COLO668 (cell line): Measurements from ENCODE around the gene CDYL2.
A peak's percentile ranks its signal among the peaks of the same experiment; 100 is the strongest.
"Not testable (repeated sequence)": the region's sequence is repeated elsewhere in the genome, so short reads cannot be mapped to it uniquely, and the experiment has no call there.

Experiments used
- DNase-seq: peaks from one replicate; lab custom pipeline; 2025; ENCODE audit not compliant: unreplicated experiment; lab: John Stamatoyannopoulos, UW

CDYL2 gene

GRCh38 chr16:80812593-80812992 is 8.2 kb upstream of the CDYL2 start:
- DNase-seq = no peak

GRCh38 chr16:80809366-80809765 is 5.0 kb upstream of the CDYL2 start:
- DNase-seq = no peak

GRCh38 chr16:80807906-80808305 is 3.5 kb upstream of the CDYL2 start:
- no peak for DNase-seq

GRCh38 chr16:80806927-80807340 is 2.5 kb upstream of the CDYL2 start:
- DNase-seq = no peak

GRCh38 chr16:80806289-80806688 is 1.9 kb upstream of the CDYL2 start:
- no peak for DNase-seq

- DNase-seq = peak; percentile 75
Measured at GRCh38 chr16:80804056-80804525, 307 bp downstream of the CDYL2 start.

GRCh38 chr16:80803339-80804055 is 901 bp downstream of the CDYL2 start:
- peak; percentile 70 for DNase-seq

- DNase-seq = no peak
Measured at GRCh38 chr16:80802902-80803301, 1.5 kb downstream of the CDYL2 start.

GRCh38 chr16:80802138-80802537 is 2.3 kb downstream of the CDYL2 start:
- no peak for DNase-seq

- DNase-seq = no peak
Measured at GRCh38 chr16:80794071-80794470, 10.3 kb downstream of the CDYL2 start.

- DNase-seq = no peak
Measured at GRCh38 chr16:80792031-80792430, 12.4 kb downstream of the CDYL2 start.

GRCh38 chr16:80791411-80791810 is 13.0 kb downstream of the CDYL2 start:
- no peak for DNase-seq

- DNase-seq = no peak
Measured at GRCh38 chr16:80790751-80791150, 13.6 kb downstream of the CDYL2 start.

GRCh38 chr16:80788027-80788426 is 16.4 kb downstream of the CDYL2 start:
- no peak for DNase-seq

- DNase-seq = not testable (repeated sequence)
Measured at GRCh38 chr16:80786561-80786960, 17.8 kb downstream of the CDYL2 start.

- no peak for DNase-seq
Measured at GRCh38 chr16:80784951-80785350, 19.4 kb downstream of the CDYL2 start.

GRCh38 chr16:80778703-80779102 is 25.7 kb downstream of the CDYL2 start:
- DNase-seq = no peak

GRCh38 chr16:80776856-80777255 is 27.5 kb downstream of the CDYL2 start:
- no peak for DNase-seq

GRCh38 chr16:80775450-80775849 is 28.9 kb downstream of the CDYL2 start:
- DNase-seq = no peak

- DNase-seq = no peak
Measured at GRCh38 chr16:80766798-80767197, 37.6 kb downstream of the CDYL2 start.

GRCh38 chr16:80759419-80760162 is 44.8 kb downstream of the CDYL2 start:
- DNase-seq = no peak

GRCh38 chr16:80754476-80754875 is 49.9 kb downstream of the CDYL2 start:
- DNase-seq = no peak
